Pons (tissue), 1 donor: ENCODE measurements around the gene RBM8A.

ENCODE experiments used
- DNase-seq: peaks from one replicate; pipeline ENCODE4 v3.0.0-alpha.2; 2016; ENCODE audit warnings: low spot score

The RBM8A gene

DNA sequence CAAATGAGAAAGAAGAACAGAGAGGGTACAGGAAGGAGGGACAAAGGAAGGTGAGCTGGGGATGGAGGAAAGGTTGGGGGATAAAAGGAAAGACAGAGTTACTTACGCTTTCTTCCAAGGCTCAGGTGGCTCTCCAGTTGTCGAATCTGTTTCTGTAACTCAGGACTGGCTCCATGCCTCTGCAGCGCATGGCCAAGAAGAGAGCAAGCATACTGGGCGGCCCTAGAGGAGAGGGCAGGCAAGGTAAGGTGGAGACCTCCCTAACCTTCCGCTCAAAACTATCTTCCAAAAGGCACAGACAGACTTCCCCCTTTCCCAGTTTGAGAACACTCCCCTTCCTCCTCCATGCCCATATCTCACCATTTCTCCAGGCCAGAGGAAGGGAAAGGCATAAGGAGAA is 9.7 kb downstream of the RBM8A start:
- DNase-seq, result no peak

GRCh38 chr1:145916745-145917144 is 10.5 kb downstream of the RBM8A start:
- DNase-seq, result no peak

DNA sequence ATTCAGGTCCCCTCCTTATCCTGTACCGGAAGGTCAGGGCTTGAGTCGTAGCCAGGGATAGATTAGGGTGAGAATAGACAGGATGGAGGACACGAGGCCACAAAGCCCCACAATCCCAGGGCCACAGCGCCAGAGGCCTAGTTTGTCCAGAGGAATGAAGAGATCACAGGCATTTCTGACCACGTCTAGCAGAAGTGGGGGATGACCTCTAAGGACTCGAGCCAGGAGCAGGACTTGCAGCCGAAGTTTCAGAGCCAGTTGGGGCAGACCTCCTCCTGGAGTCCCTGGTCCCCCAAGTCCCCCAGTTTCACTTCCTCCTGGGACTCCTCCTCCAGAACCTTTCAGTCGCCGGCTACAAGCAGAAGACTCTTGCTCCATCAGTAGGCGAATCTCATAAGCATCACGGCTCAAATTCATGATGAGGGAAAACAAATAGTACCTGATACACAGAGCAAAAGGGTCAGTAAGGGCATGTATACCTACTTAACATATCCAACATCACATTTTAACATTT is 15.1 kb downstream of the RBM8A start:
- DNase-seq, result no peak

DNA sequence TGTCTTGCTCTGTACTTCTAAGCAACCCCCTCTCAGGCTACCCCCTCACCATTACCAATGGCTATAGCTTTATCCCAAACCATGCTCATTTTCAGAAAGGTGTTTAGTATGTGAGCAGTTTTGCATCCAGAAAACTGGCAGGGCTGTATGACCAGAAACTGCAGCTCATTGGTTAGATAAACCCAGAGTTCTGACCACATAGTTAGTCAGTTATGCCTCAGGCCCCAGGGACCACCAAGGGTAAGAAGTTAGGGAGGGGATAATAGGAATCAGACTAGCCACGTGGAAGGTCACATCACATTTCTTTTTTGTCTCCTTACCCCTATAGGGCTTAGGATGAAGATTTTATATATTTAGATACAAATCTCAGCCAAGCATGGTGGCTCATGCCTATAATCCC is 18.6 kb downstream of the RBM8A start:
- DNase-seq, result no peak

DNA sequence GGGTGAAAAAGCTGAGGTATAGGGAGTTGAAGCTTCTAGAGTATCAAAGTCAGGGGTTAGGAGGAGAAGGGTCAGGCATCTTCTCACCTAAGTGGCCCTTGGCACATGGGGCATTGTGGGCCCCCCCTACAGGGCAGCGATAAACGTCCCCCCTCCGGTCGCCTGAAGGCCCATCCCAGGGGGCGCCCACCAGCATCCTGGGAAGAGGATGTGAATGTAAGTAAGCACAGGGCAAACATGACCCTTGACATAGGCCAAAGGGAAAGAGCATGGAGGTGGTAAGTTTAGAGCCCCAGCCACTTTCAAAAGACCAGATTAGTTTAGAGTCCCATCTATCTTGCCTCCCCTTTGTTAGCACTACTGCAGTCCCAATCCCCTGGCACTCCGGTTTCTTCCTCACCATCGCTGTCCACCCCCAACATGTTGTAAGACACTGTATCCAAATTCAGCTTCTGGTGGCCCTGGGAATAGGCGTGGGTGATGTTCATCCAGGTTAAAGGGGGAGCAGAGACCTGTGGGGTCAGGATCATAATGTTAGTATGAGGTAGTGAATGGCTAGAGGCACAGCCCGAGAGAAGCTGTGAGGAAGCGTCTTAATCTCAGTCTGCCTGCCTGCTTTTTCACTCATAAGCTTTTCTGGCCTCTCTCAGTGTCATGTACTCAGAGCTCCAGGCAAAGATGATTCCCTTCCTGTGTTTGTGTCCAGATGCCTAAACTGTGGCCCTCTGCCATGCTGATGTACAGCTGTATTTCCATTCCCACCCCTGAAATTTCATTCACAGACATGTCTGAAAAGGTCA is 20.1 kb downstream of the RBM8A start:
- no peak for DNase-seq

DNA sequence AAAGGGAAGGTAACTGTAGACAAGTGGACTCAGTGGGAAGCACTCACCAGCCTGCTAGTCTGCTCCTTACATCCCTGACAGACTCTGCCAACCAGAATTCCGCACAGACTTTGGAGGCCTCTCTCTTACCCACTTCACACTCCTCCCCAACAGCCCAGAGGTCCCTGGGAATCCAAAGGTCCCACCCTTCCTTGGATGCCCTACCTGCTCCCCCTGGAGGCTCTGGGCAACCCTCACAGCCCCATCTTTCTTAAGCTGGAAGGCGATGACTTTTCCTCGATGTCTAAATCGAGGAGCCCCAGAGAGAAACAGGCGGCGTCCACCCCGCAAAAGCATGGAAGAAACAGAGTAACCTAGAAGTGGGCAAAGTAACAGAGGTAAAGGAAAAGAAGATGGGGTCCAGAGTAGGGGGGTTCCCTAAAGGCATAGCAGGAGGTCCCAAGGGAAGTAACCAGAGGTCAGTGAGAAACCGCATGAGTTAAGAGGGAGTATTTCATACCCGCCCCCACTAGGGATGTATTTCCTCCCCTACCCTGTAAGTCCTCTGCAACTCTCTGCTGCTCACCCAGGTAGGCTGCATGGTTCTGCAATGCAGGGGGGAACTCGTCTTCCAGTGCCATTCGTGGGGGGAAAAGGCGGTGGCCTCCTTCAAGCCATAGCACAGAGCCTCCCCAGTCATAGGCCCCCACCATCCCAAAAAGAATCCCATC is 25.8 kb downstream of the RBM8A start:
- DNase-seq, result no peak

DNA sequence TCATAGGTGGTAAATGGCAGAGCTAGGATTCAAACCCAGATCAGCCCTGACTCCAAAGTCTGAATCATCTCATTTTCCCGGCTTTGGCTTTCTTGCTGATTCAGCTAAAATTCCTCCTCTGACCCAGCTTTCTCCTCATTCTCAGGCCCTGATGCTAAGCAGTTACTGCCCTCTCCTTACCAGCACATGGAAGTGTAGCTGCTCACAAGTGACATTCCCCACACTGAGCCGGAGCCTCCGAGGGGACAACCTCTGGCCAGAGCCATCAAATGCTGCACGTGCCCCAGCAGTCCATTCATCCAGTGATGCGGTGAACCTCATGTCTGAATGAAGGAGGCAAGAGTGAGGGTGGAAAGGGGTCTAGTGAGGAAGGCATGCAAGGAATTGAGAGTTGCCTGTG is 28.5 kb downstream of the RBM8A start:
- no peak for DNase-seq

DNA sequence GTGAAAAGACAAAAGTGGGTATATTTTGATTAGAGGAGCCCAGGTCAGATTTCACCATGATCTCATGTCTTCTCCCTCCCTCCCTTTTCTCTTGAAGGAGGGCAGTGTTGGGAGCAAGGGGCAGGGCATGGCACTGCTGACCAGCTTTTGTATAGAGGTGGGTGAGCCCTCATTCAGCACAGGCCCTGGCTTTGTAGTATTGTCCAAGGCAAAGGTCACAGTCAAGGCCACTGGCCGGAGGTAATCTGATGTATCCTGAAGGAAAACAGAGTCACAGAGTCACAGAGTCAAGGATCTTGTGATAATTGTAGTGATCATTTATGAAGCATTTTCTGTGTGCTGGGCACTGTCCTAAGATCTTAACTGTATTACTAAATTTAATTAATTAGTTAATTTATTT is 29.3 kb downstream of the RBM8A start:
- DNase-seq, result no peak

DNA sequence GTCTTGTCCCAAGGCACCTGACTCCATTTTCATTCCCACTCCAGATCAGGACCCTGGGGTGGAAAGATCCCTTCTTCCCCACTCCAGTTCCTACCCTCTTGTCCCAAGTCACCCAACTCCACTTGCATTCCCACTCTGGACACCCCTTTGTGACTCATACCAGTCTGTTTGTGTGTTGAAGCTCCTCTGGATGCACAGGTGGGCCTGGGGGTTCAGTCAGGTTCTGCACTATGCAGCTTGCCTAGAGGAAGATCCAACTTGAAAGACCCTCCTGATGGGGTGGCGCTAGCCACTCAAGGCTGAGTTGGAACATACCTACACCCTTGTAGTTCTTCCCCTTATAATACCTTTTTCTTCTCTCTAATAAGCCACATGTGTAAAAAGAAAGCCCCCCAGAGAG is 31.8 kb downstream of the RBM8A start:
- no peak for DNase-seq

- DNase-seq, result no peak
Observed at GRCh38 chr1:145893306-145894055, 33.8 kb downstream of the RBM8A start.

GRCh38 chr1:145892486-145893087 is 34.7 kb downstream of the RBM8A start:
- DNase-seq, result no peak

GRCh38 chr1:145891587-145892485 is 35.4 kb downstream of the RBM8A start:
- peak; percentile 95 for DNase-seq

DNA sequence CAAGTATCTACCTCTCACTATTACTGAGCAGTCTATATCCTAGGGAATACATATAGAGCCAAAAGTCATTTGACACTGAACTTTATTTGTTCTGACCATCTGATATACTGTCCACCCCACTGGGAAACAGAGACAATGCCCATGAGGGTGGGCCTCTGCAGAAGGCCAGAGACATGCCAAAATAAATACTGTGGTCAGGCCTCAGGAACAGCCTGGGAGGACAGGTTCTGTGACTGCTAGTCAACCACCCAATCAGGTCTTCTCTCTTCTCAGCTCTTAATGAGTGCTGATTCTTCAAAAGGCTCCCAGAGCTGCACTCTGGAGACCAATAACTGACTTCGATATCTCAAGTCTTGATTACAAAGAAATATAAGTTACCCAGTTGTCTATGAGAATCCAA is 36.1 kb downstream of the RBM8A start:
- no peak for DNase-seq

DNA sequence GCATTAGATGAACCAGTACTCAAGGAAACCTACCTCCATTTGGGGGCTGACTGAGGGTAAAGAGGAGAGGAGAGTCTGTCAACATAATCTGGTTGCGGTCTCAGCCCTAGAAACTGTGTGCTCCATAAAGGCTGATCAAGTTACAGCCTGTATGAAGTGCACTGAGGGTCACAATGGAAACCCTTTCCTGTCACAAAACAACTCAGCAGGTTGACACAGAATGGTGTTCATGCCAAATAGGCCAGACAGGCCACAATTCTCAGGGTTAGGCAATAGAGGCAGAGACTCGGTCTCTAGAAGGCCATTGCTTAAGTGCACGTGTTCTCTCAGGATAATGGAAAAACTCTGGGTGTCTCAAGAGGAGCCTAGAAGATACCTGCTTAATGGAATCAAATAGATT is 37.6 kb downstream of the RBM8A start:
- no peak for DNase-seq

- DNase-seq, result no peak
Observed at GRCh38 chr1:145887631-145888030, 39.7 kb downstream of the RBM8A start.

- DNase-seq, result no peak
Observed at GRCh38 chr1:145886816-145887215, 40.5 kb downstream of the RBM8A start.

DNA sequence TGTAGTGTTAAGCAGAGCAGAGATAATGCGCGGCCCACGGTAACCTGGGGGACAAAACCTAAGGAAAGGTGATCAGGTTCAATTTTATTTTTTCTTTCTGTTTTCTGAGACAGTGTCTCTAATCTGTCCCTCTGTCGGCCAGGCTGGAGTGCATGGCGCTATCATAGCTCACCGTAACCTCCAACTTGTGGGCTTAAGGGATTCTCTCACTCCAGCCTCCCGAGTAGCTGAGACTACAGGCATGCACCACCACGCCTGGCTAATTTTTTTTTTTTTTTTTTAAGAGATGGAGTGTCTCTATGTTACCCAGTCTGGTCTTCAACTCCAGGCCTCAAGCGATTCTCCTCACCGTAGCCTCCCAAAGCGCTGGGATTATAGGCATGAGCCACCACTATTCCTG is 40.9 kb downstream of the RBM8A start:
- no peak for DNase-seq

- DNase-seq, result peak; percentile 61
Observed at GRCh38 chr1:145885738-145886287, 41.5 kb downstream of the RBM8A start, which contains the start of gene ANKRD35. Gene ANKRD35 (minus strand): TSS chr1:145885866. CDS start chr1:145885758, 108 bp downstream.

DNA sequence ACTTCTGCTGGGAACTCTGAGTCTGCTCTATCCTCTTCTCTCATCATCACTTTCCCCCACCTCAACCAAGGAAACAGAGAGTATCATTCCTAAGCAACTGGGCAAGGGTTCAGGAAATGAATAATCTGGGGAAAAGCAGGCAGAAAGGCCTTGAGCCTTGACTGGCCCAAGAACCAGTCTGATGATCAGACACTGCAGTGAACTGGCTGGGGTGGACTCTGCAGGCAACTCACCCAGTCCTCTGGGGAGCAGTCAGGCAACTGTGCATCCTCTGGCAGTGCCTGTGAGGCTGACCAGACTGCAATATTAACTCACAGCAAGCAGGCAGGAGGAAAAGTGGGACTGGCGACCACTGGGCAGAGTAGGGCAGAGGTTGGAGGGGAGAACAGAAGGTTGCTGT is 42.6 kb downstream of the RBM8A start:
- DNase-seq, result no peak

DNA sequence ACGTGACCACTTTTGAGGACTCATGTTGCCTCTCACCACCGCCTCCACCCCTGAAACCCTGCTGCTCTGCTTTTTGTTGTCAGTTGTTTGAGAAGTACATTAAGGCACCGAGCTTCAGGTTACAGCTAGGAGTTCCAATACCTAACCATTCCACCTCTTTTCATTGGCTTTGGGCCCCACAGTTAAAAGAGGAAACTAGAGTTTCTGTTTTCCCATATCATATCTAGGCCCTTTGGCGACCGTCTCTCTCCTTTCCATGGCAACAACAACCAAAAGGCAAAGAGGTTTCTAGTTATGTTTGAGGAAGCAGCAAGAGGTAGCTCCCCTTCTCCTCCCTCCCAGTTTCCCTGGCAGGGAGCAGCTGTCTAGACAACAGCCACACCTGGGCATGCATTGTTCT is 47.5 kb downstream of the RBM8A start:
- DNase-seq, result no peak

DNA sequence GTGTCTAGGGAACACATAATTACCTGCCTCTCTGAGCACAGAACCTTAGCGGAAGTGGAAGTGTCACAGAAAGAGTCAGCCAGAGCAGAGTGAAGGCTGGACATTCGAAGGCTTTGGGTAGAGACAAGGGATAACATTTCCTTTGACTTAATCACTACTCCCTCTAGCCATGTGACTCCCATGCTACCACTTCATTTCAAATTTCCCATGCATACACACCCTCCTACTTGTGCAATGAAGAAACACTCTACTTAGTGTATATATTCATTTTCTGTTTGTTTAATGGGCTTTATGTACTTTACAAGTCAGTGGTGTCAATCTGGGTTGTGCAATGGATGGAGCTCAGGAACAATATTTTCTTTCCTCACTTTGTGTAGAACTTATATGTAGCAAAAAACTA is 48.6 kb downstream of the RBM8A start:
- DNase-seq, result no peak
